GM18502 (cell line): ENCODE measurements around the gene TUT1.
A peak's percentile ranks its signal among the peaks of the same experiment; 100 is the strongest.

Source experiments
- ATAC-seq: cut with Tn5 transposase; IDR thresholded peaks from one replicate; pipeline ENCODE4 v1.9.1; 2021; ENCODE audit warnings: mild to moderate bottlenecking; ENCODE audit not compliant: unreplicated experiment, poor library complexity

Gene TUT1

DNA sequence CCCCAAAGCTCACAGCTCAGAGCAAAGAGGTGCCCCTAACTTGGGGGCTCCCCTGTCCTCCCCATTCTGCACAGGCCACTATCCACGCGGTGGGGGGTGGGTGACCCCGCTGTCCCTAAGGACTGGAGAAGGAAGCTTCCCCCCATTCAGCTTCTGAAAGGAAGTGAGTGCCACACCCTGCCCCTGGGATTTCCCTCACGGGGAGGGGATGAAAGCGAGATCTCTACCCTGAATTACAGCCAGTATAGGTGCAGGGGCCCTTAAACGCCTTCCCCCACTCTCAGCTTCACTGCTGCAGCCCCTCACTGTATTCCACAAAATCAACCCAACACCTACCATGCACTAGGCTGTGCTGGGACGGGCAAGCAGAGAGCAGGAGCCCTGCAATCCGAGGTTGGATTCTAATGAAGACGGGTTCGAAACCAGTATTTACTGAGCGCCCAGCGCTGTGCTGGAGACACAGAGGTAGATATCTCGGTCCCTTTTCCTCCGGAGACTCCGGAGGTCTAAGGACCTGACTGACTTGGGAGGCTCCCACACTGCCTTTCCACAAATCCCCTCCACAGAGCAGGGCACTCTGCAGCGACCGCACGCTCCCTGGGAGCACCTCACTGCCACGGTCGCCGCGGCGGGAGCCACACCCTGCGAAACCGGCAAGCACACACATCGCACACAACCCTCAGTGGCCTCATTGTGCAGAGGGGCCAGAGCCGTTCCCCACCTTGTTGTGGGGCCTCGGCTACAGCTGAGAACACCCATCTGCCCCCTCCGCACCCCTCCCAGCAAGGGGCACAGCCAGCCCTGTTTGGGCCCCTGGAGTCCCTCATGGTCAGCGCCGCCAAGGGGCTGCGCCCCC is 46.5 kb downstream of the TUT1 start:
- ATAC-seq = no peak

DNA sequence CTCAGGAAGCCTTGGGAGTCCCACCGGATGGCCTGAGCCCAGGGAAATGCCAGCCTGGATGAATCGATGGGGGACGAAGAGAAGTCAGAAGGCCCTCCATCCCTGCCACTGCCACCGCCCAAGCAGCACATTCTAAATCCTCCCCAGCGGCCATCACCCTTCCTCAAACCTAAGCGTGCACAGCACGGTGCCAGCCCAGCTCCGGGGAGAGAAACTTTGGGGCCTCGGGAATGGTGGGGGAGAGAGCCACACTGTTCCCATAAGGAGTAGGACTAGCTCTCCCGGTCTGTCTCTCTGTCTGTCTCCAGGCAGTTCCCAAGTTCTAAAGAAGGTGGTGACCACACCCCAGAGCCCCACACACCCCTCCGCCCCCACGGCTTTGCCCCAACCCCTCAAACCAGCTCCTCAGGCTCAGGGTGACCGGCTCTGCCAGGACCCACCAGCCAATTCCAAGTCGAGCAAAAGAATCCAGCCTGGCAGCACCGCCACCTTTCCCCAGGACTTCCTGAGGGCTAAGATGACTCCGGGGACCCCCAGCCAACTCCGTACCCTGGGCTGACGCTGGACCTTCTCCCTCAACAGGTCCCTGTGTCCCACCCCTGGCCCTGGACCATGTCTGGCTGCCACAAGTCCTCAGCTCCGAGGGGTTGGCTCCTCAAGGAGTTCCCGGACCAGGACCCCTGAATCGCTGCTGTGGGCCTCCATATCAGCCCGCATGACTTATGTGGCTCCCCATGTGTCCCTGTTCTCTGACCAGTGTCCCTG is 47.5 kb downstream of the TUT1 start:
- no peak for ATAC-seq

DNA sequence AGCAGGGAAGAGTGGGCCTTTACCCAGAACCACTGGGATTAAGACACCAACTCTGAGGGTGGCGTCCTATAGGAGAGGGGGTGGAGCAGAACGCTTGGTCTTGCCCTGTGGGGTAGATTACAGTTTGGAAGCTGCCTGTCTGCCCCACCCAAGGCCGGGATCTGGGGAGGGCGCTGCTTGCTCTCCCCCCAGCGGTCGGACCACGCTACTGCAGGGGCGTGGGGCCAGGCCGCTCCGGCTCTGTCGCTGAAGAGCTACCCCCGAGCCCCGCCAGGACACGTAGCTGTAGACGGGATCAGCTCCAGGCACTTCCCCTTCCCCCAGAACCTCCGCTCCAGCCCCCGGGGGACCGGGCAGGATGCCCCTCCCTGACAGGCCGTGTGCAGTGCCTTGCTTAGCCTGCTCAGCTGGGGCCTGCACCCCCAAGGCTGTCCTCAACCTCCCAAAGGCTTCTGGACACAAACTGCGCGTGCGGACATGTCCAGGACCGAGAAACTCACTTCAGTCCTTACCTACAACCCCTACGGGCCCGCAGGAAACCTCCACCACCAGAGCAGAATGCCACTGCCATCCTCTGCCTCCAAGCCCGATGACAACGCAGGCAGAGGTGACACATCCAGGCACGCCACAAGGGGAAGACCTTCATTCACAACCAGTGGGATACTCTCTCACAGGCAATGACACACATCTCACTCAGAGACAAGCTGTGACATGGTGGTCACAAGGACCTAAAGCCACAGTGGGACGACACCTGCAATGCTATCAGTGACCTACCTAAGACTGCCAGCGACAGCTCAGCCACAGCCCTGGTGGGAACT is 48.4 kb downstream of the TUT1 start:
- peak; percentile 35 for ATAC-seq

DNA sequence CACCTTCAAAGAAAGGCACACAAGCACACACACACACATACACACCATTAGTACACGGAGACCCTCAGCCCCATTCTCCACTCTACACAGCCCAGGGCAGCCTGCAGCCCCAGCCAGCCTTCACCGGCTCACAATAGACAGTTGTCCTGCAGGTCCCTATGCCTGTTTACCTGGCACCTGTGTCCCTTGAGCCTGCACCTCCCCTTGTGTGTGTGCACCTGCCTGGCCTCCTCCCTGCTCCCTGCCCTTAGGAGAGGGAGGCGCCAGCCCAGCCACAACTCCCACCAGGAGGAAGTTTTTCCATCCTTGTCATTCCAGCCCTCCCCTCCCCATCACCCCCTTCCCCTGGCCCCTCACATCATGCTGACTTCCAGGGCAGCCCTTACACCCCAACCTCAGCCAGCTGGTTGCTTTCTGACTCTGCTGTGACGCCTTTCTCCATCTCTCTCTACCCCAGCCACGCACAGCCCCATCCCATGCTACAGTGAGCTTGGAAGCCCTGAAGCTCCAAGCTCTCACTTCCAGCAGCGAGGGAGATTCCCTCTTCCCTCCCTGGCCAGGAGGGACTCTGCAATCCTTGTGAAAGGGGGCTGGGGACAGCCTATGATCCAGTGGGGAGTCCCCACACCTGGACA is 49.1 kb downstream of the TUT1 start:
- ATAC-seq = no peak

DNA sequence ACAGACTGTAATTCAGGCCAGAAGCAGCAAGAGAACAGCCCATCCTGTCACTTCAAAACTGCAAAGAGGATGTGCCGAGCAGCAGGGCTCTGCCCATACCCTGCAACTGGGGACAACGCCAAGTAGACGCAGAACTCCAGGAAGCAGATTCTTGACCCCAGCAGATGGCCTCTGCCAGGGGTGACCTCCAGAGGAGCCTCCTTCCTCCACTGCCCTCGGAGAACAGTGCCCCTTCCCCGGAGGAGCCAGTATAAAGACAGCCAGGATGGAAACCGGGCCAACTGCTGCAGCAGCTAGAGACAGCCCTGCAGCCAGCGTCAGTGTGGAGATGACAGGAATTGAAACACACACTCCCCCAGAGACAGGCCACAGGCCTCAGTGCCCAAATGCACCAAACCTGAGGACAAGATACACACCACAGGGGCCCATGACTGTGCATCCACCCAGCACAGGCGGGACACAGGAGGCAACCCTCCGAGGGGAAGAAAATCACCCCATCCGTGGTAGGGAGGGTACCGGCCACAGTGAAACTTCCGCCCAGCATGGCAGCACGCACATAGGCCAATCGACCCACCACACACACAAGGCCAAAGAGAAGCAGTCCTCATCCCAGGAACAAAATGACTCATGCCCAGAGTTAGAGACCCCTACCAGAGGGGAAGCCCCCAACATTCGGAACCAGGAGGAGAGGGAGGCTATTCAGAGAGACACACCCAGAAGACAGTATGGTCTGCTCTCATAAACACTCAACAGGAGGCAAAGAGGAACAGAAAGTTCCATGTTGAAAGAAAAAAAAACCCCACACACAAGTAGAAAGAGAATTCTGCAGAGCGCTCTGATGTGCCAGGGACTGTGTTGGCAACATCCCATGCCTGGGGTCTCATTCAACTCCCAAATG is 50.3 kb downstream of the TUT1 start:
- ATAC-seq = peak; percentile 41

DNA sequence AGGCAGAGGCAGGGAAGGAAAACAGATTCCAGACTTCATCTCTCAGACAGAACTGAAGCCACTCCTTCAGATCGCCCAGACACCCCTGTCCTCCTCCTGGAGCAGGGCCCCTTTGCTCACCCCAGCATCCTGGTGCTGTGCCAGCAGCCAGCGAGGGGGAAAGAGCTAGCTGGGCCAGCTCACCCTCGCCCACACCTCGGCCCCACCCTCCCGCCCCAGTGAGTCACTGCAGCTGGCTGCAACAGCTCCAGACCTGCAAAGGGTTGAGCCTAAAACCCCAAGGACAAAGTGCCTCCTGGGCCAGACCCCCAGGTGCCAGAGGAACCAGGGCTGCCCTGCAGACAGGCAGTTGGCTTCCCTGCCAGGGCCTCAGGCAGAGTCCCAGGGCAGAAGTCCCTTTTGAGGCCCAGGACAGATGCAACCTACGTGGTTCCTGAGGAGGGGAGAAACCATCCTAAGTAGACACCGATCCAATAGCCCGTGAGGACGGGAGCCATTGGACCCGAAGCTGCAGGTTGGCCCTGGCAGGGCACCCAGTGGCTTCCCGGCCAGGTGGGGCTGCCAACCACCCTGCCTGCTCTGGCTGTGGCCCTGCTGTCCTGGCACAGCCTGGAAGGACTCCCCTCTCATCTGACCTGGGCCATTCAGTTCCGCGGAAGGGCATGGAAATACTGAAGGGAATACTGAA is 51.9 kb downstream of the TUT1 start:
- no peak for ATAC-seq

DNA sequence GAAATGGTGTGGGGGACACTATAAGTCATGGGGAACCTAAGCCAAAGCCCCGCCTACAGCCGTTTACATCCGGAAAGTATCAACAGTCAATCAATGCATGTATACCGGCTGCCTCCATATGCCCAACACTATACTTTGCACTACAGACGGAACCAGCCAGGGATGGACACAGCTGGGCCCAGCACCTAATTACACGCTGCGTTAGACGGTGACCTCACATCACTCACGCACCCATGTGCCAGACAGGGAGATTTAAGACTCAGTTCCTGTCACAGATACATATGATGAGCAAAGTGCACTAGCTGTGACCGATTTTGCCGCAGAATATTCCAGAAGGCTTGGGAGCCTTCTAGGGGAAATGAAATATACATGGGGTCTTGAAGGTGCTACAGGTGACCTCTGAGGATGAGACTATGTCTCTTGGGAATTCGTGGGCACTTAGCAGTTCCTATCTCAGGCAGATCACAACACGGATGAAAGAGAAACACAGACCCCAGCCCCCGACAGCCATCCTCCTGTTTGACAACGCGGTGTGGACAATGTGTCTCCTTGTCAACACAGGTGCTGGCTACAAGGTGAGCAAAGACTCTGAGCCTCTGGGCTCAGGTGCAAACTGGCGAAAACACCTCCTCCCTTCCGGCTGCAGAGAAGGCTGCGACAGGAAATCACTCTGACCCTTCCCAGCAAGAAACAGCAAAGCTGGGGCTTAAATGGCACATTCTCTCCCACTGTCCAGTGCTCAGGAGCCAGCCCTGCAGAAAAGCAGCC is 52.7 kb downstream of the TUT1 start:
- ATAC-seq = no peak

DNA sequence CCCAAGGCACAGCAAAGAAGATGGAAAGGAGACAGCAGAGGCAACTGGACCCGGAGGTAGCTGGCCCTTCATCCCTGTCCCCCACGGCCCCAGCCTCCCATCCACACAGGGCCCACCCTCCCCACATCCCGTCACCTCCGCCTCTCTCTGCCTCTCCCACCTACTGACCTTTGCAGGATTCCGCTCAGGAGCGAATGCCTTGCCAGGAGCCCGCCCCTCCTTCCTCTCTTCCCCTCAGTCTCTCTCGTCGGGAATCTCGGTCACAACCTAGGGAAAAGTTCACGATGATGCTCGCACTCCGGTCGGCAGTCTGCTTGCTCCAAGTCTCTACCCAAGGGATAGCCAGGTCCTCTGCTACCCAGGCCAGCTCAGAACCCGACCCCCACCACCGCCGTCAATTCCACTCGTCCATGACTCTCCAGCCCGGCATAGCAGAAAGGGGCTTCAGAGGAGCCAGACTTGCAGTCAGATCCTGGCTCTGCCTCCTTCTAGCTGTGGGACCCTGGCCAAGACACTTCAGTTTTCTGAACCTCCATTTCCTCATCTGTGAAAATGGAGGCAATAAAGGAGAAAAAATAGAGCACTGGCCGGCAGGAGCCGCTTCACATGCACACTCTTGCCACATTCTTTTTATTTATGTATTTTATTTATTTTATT is 54.9 kb downstream of the TUT1 start:
- no peak for ATAC-seq

DNA sequence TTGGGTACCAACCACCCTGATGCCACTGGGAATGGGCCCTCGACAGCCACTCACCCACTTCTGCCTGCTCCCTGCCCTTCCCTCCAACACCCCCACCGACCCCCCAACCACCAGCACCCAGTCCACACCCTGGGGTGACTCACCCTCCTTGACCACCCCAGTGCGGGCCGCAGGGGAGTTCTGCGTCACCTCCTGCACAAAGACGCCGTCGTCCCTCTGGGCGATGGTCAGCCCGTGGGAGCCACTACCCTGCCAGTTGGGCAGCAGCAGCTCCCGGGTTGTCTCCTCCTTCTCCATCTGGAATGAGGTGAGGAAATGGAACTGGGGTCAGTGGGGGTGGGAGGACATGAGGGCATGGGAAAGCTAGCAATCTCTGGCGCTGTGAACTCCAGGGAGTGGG is 55.5 kb downstream of the TUT1 start:
- no peak for ATAC-seq

DNA sequence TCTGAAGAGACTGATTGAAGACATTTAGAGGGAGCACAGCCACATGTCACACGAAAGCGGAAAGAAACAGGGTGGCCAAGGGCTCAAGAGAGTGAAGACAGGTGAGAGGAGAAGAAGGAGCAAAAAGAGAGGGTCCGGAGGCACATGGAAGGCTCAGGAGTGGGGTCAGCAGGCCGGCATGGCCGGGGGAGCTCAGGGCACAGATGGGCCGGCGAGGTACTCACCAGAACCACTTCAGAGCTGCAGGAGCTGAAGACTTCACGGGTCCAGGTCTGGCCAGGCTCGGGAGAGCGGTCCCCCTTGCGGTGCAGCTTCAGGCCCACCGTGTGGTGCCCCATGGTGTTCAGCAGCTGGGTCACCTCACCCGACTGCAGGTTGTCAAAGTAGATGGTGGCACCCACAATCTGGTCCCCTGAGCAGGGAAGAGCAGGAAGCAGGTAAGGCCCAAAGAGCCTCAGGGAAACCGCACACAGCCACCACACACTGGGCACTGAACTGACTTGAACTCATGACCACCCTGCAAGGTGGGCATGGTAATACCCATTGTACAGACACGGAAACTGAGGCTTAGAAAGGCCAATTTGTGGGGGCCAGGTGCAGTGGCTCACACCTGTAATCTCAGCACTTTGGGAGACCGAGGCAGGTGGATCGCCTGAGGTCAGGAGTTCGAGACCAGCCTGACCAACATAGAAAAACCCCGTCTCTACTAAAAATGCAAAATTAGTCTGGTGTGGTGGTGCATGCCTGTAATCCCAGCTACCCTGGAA is 56.4 kb downstream of the TUT1 start:
- no peak for ATAC-seq

DNA sequence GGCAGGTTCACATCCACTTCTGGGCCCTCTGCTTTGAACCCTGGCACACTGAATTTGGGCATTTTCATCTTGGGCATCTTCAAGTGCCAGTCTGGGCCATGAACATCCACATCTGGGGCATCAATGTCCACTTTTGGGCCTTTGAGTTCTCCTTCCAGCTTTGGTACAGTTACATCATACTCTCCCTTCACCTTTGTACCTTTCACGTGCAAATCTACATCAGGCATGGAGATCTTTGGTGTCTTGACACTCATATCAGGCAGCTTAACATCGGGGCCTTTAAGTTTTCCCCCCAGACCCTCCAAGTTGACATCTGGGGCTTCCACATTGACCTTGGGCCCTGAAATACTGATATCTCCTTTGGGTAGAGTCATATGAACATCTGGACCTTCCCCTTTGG is 59.2 kb downstream of the TUT1 start:
- no peak for ATAC-seq
